Uterus (tissue), 4 donors: Measurements from ENCODE around the gene ARFGEF3. TPM values are rescaled to one million over a fixed set of nuclear protein-coding genes. Genes with fewer than 3 reads are reported as not detected.

Experiments
- DNase-seq, 2 donors: peaks; one replicate each; pipeline ENCODE4 v3.0.0-alpha.2; 2019 to 2020
- H3K27ac ChIP-seq, 2 donors: fragments of 200-600 bp; sonication (generic); 1 replicate in 1 of 2; 2 replicates in 1 of 2; pipeline ENCODE4 v1.5.1; 2016 to 2018
- H3K27me3 ChIP-seq, 2 donors: fragments of 200-600 bp; sonication (generic); one replicate each; pipeline ENCODE4 v1.5.1; 2018 to 2019; ENCODE audit warnings: control low read depth in 1 of 2
- H3K36me3 ChIP-seq, 2 donors: fragments of 200-600 bp; sonication (generic); one replicate each; pipeline ENCODE4 v1.5.1; 2019; ENCODE audit warnings: control low read depth in 1 of 2
- H3K4me1 ChIP-seq, 2 donors: fragments of 200-600 bp; sonication (generic); one replicate each; pipeline ENCODE4 v1.5.1; 2018 to 2019; ENCODE audit warnings: control low read depth in 1 of 2
- H3K4me3 ChIP-seq, 2 donors: fragments of 200-600 bp; sonication (generic); 1 replicate in 1 of 2; 2 replicates in 1 of 2; pipeline ENCODE4 v1.5.1; 2018 to 2019; ENCODE audit warnings: mild to moderate bottlenecking in 1 of 2
- H3K9me3 ChIP-seq, 2 donors: fragments of 200-600 bp; sonication (generic); one replicate each; pipeline ENCODE4 v1.5.1; 2019; ENCODE audit warnings: control low read depth in 1 of 2
- CTCF ChIP-seq, 4 experiments: fragments of 200-600 bp in 2 of 4; fragments of 450-650 bp in 2 of 4; sonication (generic) in 2 of 4; IDR thresholded peaks; one replicate each; pipeline ENCODE4 v1.5.1; 2016 to 2019; ENCODE audit warnings: antibody characterized with exemption in 4 of 4, mild to moderate bottlenecking in 2 of 4, moderate library complexity in 1 of 4
- POLR2A ChIP-seq, 2 donors: fragments of 450-650 bp; IDR thresholded peaks; one replicate each; pipeline ENCODE4 v1.6.1; 2016; ENCODE audit warnings: antibody characterized with exemption in 2 of 2, mild to moderate bottlenecking in 1 of 2, moderate library complexity in 1 of 2
- intact Hi-C: fragments of 100-400 bp; cut with DNase I; formaldehyde crosslinking; loops from one replicate; pipeline ENCODE4 v1.15.1; 2023; ENCODE audit warnings: low total_unique reads
- total RNA-seq, 4 donors: library from RNA; depleted of rRNA in 3 of 4; stranded (reverse); fragments of >200 nt in 3 of 4; gene quantifications; one replicate each; pipeline versions ENCODE4 v1.1.0 to v1.2.4, GENCODE V29; 2014 to 2023
- donor health status: DM: yes; HTN: yes; CAD: no.

Gene ARFGEF3
- total RNA-seq, 4 donors from 2014 or later, result 0.88 to 5.8 (median 2.4) TPM

- no peak for TF ChIP-seq CTCF (IDR thresholded peaks at IDR 0.05)
- no peak for TF ChIP-seq POLR2A (IDR thresholded peaks at IDR 0.05)
- Histone ChIP-seq H3K36me3 (no peaks in the 10 kb centered on the region), H3K9me3 (no peaks in the 10 kb centered on the region), H3K4me3 (peak overlapping the region; percentile 20 to 47), H3K27me3 (peaks cover 0 to 7% of the 10 kb centered on the region in 2 donors), H3K27ac (no peak overlapping the region), H3K4me1 (no peaks in the 10 kb centered on the region)
- intact Hi-C loops, result no loop called here
- DNase-seq, result no peak
These were observed 594 bp downstream of the ARFGEF3 start for GRCh38 chr6:138162111-138162954.

GRCh38 chr6:138162955-138163575, 1.3 kb downstream of the ARFGEF3 start:
- TF ChIP-seq CTCF (IDR thresholded peaks at IDR 0.05) (no peak), POLR2A (IDR thresholded peaks at IDR 0.05) (no peak)
- Histone ChIP-seq H3K36me3 (no peaks in the 10 kb centered on the region), H3K4me1 (no peaks in the 10 kb centered on the region), H3K27ac (no peak overlapping the region), H3K4me3 (no peak overlapping the region), H3K27me3 (peaks cover 0 to 7% of the 10 kb centered on the region in 2 donors), H3K9me3 (no peaks in the 10 kb centered on the region)
- intact Hi-C loops, result no loop called here
- no peak for DNase-seq

- Histone ChIP-seq H3K27me3 (no peaks in the 10 kb centered on the region), H3K9me3 (peaks cover 0 to 14% of the 10 kb centered on the region in 2 donors), H3K27ac (no peak overlapping the region), H3K36me3 (no peaks in the 10 kb centered on the region), H3K4me1 (no peaks in the 10 kb centered on the region), H3K4me3 (no peak overlapping the region)
- TF ChIP-seq CTCF (IDR thresholded peaks at IDR 0.05), result no peak
- no peak for TF ChIP-seq POLR2A (IDR thresholded peaks at IDR 0.05)
- no peak for DNase-seq
- intact Hi-C loops, result no loop called here
These were observed 13.9 kb downstream of the ARFGEF3 start for GRCh38 chr6:138175596-138175995.

GRCh38 chr6:138176652-138177232, 15.0 kb downstream of the ARFGEF3 start:
- no peak for DNase-seq
- intact Hi-C loops, result no loop called here
- TF ChIP-seq CTCF (IDR thresholded peaks at IDR 0.05) (no peak), POLR2A (IDR thresholded peaks at IDR 0.05) (no peak)
- Histone ChIP-seq H3K4me1 (no peaks in the 10 kb centered on the region), H3K27me3 (no peaks in the 10 kb centered on the region), H3K9me3 (peaks cover 0 to 14% of the 10 kb centered on the region in 2 donors), H3K4me3 (no peak overlapping the region), H3K27ac (no peak overlapping the region), H3K36me3 (no peaks in the 10 kb centered on the region)
